SJCRH30 (cell line): ENCODE data around the gene IL10RA. TPM values are rescaled to one million over a fixed set of nuclear protein-coding genes. Genes with fewer than 3 reads are reported as not detected.
A peak's percentile ranks its signal among the peaks of the same experiment; 100 is the strongest.
"Not testable (repeated sequence)": the region's sequence is repeated elsewhere in the genome, so short reads cannot be mapped to it uniquely, and the experiment has no call there.

Source experiments
- DNase-seq, 2 experiments: peaks; one replicate each; pipeline ENCODE4 v3.0.0-alpha.2; 2015 to 2020
- H3K27ac ChIP-seq: fragments of 250-450 bp; sonication (Bioruptor Pico); 2 replicates; pipeline ENCODE4 v1.5.1; 2020; ENCODE audit warnings: mild to moderate bottlenecking, moderate library complexity
- H3K27me3 ChIP-seq: fragments of 250-450 bp; sonication (Bioruptor Pico); 2 replicates; pipeline ENCODE4 v1.5.1; 2020; ENCODE audit warnings: mild to moderate bottlenecking, moderate library complexity
- H3K36me3 ChIP-seq: fragments of 250-450 bp; sonication (Bioruptor Pico); 2 replicates; pipeline ENCODE4 v1.5.1; 2020; ENCODE audit warnings: mild to moderate bottlenecking, moderate library complexity
- H3K4me1 ChIP-seq: fragments of 250-450 bp; sonication (Bioruptor Pico); 2 replicates; pipeline ENCODE4 v1.5.1; 2020; ENCODE audit warnings: mild to moderate bottlenecking, moderate library complexity
- H3K4me3 ChIP-seq: fragments of 250-450 bp; sonication (Bioruptor Pico); 2 replicates; pipeline ENCODE4 v1.5.1; 2020; ENCODE audit warnings: mild to moderate bottlenecking, moderate library complexity
- H3K9me3 ChIP-seq: fragments of 250-450 bp; sonication (Bioruptor Pico); replicated peaks from 2 replicates; pipeline ENCODE4 v1.5.1; 2020; ENCODE audit warnings: mild to moderate bottlenecking, moderate library complexity
- total RNA-seq: library from RNA; depleted of rRNA; stranded (reverse); fragments of >200 nt; shearing (Covaris generic); gene quantifications from 2 replicates; pipeline ENCODE4 v1.2.3, GENCODE V29; 2014

Gene IL10RA
- total RNA-seq, 1 experiment from 2014 or later, result not detected

DNA sequence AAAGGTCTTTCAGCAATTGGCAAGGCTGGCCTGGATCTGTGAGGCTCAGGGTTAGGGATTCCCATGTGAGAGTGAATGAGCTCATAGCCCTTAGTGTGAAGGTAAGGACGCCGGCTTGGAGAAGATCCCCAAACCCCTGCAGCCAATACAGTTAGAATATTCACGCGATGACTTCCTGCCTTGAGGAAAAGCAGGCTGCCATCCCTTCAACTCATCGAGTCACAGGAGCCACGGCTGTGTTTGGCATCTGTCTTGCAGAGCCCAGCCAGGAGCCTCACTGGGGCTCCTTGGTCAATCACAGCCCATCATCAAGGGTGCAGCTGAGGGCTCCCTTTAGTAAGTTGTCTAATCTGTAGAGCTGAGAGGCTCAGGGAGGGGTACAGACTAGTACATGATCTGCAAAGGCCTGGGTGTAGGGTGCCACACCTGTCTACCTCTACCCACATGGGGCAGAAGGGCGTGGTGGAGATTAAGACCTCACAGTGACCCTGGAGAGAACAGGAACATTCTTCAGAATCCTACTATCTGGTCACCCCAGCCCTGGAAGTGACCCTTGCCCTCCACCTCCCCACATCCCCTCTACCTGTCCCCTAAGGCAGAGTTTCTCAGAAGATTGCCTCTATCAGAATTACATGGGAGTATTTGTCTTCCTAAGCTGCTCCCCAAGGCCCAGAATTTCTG is 18.5 kb downstream of the IL10RA start:
- Histone ChIP-seq H3K27me3 (no peaks in the 10 kb centered on the region), H3K4me3 (no peak overlapping the region), H3K36me3 (no peaks in the 10 kb centered on the region), H3K4me1 (no peaks in the 10 kb centered on the region), H3K27ac (no peak overlapping the region), H3K9me3 (no peaks in the 10 kb centered on the region)
- no peak for DNase-seq

DNA sequence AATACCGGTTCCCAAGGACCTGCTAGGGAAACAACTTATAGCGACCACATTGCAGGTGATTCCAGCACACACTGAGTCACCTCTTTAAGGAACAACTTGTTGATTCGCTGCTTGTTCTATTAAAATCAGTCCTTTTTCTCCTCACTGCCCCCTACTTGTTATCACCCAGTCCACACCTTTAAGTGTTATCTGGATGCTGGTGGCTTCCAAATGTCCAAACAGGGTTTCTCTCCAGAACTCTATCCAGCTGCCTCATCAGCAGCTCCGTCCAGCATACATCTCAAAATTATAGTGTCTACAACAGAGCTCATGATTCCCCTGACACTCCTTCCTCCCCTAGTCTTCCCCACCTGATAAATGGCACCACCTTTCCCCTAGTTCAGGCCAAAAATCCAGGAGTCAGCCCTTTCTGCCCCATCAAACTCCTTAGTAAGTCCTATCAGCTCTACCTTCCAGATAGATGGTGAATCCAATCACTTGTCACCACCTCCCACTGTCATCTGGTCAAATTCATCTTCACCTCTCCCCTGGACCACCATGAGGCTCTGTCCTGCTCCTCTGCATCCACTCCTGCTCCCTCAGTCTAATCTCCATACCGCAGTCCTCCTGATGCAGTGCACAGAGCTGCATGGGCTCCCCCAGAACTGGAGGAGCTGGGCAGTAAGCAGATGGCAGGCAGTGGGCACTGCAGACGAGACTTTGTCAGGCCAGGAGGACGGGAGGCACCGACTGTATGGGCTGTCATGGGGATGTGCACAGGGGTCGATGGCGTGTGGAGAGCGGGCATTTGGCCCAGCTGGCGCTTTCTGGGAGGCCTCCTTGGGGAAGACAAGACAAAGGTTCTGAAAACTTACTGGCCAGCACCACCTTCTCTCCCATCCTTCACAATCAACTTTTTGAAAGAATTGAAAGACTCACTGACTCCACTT is 19.3 kb downstream of the IL10RA start:
- no peaks in the 10 kb centered on the region for H3K36me3 ChIP-seq
- H3K27me3 ChIP-seq, result no peaks in the 10 kb centered on the region
- H3K9me3 ChIP-seq, result no peaks in the 10 kb centered on the region
- H3K4me3 ChIP-seq, result no peak overlapping the region
- no peak overlapping the region for H3K27ac ChIP-seq
- no peak for DNase-seq
- H3K4me1 ChIP-seq, result no peaks in the 10 kb centered on the region

DNA sequence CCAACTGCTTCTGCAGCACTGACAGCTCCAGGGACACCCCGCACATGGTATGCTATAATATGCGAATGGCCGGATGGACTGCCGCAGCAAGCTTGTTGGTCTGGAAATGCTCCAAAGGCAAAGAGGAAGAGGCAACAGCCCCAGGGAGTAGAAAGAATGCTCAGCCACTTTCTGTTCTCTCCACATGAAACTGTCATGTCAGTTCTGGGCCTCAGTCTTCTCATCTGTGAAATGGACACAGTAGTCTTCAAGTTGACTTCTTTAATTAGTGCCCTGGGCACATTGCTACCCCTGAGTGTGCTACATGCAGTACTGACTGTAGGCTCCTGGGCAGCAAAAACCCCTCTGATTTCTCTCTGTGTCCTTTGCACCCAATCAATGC is 19.9 kb downstream of the IL10RA start:
- Histone ChIP-seq H3K27ac (no peak overlapping the region), H3K9me3 (no peaks in the 10 kb centered on the region), H3K36me3 (no peaks in the 10 kb centered on the region), H3K27me3 (no peaks in the 10 kb centered on the region), H3K4me1 (no peaks in the 10 kb centered on the region), H3K4me3 (no peak overlapping the region)
- DNase-seq, result no peak

DNA sequence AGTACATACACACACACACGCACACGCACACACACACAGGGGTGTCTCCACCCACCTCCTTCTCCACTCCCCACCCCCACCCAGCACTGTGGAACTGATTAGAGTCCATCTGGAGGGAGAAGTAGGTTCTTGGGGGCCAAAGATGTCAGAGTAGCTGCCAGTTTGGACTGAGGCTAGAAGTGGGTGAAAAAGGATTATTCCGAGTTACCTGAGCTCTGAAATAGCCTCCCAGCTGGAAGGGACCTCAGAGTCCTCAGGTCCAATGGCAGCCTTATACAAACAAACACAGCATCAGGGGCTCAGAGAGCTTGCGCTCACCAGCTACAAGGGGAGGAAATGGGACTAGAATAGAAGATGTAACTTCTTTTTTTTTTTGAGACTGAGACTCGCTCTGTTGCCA is 20.8 kb downstream of the IL10RA start:
- no peaks in the 10 kb centered on the region for H3K4me1 ChIP-seq
- H3K27me3 ChIP-seq, result no peaks in the 10 kb centered on the region
- H3K36me3 ChIP-seq, result no peaks in the 10 kb centered on the region
- no peak for DNase-seq
- H3K4me3 ChIP-seq, result no peak overlapping the region
- no peaks in the 10 kb centered on the region for H3K9me3 ChIP-seq
- H3K27ac ChIP-seq, result no peak overlapping the region

DNA sequence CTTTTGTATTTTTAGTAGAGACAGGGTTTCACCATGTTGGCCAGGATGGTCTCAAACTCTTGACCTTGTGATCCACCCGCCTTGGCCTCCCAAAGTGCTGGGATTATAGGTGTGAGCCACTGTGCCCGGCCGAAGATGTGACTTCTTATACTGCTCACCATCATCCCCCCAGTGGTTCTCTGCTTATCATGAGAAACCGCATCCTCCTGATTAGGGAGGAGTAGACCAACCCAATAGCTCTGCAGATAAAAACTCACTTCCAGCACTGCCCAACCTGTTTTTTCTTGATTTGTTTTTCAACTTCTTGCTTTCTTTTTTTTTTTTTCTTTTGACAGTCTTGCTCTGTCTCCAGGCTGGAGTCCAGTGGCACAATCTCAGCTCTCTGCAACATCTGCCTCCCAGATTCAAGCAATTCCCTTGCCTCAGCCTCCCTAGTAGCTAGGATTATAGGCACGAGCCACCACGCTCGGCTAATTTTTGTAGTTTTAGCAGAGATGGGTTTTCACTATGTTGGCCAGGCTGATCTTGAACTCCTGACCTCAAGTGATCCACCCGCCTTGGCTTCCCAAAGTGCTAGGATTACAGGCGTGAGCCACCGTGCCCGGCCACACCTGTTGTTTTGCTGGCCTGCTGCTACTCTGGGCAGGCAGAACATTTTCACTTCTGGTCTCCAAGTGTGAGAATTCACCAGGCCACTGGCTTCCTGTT is 21.5 kb downstream of the IL10RA start:
- H3K4me1 ChIP-seq, H3K4me3 ChIP-seq, H3K27me3 ChIP-seq, H3K27ac ChIP-seq, H3K36me3 ChIP-seq, H3K9me3 ChIP-seq: not testable (repeated sequence)
- peak; percentile 8 to 17 for DNase-seq

DNA sequence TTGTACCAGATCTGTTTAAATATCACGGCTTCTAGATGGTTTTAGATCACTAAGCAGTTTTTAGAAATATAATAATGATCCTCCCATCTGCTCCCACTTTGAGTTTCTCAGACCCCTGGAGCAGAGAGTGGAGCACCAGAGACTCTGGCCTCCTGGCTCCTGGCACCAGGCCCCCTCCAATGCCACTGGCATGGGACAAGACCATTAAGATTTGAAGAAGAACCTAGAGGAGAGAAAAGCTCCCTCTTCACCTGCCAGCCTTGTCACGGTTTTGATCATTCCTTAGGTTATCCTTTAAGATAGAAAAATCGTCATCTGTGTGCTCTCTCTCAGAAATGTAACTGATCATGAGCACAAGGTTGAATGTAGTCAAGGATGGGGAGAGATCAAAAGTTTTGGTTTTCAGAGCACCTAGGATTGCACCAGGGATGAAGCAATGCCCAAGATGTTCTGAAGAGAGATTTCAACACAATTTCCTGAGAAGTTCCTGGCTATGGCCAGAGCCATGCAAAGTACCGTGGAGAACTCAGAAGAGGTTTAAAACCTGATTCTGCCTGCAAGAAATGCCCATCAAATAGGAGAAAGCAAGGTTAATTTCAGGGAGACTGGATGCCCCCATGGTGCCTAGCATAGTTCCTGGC is 22.2 kb downstream of the IL10RA start:
- Histone ChIP-seq H3K4me3 (no peak overlapping the region), H3K9me3 (no peaks in the 10 kb centered on the region), H3K4me1 (no peaks in the 10 kb centered on the region), H3K36me3 (no peaks in the 10 kb centered on the region), H3K27me3 (no peaks in the 10 kb centered on the region), H3K27ac (no peak overlapping the region)
- no peak for DNase-seq

DNA sequence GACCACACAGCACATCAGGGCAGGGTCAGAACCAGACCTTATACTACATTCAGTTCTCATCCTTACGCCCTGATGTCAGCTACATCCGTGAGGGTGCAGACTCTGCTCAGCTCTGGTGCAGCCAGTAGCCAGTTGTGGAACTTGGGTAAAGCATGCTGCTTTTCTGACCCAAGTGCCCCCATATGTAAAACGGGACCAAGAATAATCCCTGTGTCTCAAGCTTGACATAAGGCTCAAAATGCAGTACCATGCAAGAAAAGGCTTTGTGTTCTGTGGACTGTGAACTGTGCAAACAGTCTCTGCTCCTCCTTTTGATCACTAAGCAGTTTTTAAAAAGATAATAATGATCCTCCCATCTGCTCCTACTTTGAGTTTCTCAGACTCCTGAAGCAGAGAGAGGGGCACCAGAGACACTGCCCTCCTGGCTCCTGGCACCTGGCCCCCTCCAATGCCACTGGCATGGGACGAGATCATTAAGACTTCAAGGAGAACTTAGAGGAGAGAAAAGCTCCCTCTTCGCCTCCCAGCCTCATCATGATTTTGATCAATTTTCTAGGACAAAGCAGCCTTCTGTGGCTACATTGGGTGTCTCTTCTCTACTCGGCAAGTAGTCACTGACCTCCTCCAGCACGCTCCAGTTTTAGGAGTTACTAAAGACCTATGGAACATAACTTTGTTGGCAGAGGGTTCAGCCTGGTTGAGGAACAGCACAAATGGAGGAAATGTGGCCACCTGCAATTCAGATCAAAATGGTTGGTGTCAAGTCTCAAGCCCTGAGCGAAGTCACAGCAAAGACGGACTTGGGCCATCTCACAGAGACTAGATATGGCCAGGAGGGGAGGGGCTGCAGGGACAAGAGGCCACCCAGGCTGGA is 23.9 kb downstream of the IL10RA start:
- H3K4me3 ChIP-seq, result no peak overlapping the region
- no peaks in the 10 kb centered on the region for H3K27me3 ChIP-seq
- H3K9me3 ChIP-seq, result no peaks in the 10 kb centered on the region
- H3K4me1 ChIP-seq, result no peaks in the 10 kb centered on the region
- H3K27ac ChIP-seq, result no peak overlapping the region
- no peak for DNase-seq
- H3K36me3 ChIP-seq, result no peaks in the 10 kb centered on the region

DNA sequence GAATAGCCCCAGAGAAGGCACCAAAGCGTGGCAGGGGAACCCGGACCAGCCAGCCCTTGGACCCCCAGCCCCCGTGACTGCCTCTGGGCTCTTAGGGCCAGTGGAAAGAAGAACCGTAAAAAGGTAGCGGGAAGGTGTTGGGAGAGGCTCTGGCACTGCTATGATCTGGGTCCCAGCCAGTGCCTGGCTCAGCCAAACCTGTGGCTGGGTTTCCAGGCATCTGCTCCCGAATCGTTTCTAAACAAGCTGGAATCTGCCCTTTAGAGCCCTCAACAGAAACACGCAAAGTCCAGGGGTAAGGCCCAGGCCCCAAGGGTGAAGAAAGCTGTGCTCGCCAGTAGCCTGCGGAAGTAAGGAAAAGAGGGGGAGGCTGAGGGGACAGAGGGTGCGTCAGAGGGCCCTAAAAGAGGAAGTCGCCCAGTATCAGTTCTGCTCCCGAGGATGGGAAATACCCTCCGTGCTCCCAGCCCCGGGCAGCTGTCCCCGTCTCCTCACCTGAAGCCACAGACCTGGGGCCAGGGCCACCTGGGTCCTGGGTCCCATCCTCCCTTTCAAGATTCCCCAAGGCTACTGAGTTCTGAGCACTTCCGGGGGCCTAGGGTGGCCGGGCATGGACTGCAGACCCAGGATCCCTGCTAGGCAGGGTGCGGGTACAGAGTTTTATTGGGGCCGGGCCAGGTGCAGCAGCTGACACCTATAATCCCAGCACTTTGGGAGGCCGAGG is 24.7 kb downstream of the IL10RA start:
- DNase-seq, result no peak
- no peak overlapping the region for H3K27ac ChIP-seq

DNA sequence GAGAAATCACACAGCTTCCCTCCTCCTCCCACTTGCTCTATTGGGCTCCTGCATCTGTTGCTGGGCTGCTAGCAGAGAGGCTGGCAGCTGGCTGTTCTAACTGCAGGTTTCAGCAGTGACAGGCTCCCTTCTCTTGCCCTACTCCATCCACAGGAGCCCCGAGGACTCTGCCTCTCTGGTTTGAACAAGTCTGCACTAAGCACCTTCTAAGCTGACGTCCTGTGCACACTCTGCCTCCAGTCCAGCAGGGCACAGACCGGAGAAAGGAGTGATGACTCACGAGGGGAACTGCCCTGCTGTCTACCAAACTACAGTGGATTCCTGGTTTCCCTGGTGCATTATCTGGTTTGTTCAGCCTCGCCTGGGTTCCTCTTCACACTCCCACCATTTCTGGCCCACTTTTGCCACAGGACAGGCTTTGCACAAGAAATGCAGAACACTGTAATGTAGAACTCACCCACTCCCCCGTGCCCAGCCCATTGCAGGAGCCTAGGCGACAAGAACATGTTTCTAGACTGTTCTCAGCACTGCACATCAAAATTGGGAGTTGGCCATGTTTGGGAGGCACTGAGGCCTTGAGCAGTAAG is 26.0 kb downstream of the IL10RA start:
- Histone ChIP-seq H3K4me1 (no peaks in the 10 kb centered on the region), H3K9me3 (no peaks in the 10 kb centered on the region), H3K27ac (no peak overlapping the region), H3K4me3 (no peak overlapping the region), H3K27me3 (no peaks in the 10 kb centered on the region), H3K36me3 (no peaks in the 10 kb centered on the region)
- no peak for DNase-seq

More for the DNA sequence above, 24.7 kb downstream of the IL10RA start:
- no peaks in the 10 kb centered on the region for H3K27me3 ChIP-seq
- H3K36me3 ChIP-seq, result no peaks in the 10 kb centered on the region
- H3K9me3 ChIP-seq, result no peaks in the 10 kb centered on the region
- H3K4me1 ChIP-seq, result no peaks in the 10 kb centered on the region
- H3K4me3 ChIP-seq, result no peak overlapping the region

DNA sequence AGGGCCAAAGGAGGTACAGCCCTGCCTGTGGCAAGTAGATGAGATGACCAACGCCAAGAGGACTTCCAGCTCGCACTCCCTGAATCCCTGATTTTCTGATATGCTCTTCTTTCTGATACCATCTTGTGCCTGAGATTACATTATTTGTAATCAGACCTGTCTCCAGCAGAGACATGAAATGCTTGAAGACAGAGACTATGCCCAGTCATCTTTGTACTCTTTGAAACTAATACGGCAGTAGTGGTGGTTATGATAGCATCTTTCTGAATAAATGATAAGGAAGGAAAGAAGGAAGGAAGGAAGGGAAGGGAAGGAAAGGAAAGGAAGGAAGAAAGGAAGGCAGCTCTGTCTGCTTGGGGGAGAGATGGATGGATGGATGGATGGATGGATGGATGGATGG is 27.8 kb downstream of the IL10RA start:
- DNase-seq, result no peak
- no peaks in the 10 kb centered on the region for H3K36me3 ChIP-seq
- H3K9me3 ChIP-seq, result no peaks in the 10 kb centered on the region
- H3K4me3 ChIP-seq, result no peak overlapping the region
- no peaks in the 10 kb centered on the region for H3K27me3 ChIP-seq
- no peaks in the 10 kb centered on the region for H3K4me1 ChIP-seq
- H3K27ac ChIP-seq, result no peak overlapping the region

DNA sequence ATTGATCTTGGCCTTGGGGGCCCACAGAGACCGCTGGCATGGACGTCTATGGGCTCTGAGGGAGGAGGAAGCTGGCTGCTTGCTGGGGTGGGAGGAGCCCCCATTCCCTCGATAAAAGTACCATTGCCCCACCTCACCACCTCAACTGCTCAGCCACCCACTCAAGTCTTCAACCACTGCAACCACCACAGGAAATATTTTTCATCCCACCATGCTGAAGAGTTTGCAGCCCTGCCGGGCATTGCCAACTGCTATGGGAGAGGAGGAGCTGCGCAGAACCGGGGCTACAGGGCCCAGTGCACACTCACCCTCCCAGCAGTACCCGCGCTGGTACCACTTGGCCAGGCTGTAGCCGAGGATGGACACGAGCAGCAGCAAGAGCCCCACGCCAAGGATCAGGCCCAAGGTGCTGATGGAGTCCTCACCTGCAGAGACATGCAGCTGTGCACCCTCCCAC is 29.2 kb downstream of the IL10RA start:
- H3K27me3 ChIP-seq, result no peaks in the 10 kb centered on the region
- H3K4me1 ChIP-seq, result no peaks in the 10 kb centered on the region

DNA sequence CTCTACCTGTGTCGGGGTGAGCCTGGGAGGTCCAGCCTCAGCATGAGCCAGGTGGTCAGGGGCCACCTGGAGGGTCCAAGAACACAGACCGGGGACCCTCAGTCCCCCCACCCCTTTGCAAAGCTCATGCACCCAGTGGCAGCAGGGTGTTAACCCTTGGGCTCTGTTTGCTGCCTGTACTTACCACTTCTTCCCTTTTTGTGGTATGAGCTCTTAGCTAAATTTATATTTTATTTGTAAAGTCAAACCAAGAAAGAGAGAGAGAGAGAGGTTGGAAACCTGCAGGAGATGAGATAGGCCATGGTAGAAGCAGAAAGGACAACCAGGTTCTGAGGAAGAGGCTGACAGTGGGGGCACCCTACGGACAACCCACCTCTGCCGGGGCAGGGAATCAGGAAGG is 29.9 kb downstream of the IL10RA start:
- H3K4me1 ChIP-seq, result no peaks in the 10 kb centered on the region
- no peak overlapping the region for H3K4me3 ChIP-seq
- no peaks in the 10 kb centered on the region for H3K9me3 ChIP-seq
- H3K27me3 ChIP-seq, result no peaks in the 10 kb centered on the region
- DNase-seq, result no peak
- H3K27ac ChIP-seq, result no peak overlapping the region
- no peaks in the 10 kb centered on the region for H3K36me3 ChIP-seq

More for the DNA sequence above, 29.2 kb downstream of the IL10RA start:
- Histone ChIP-seq H3K9me3 (no peaks in the 10 kb centered on the region), H3K4me3 (no peak overlapping the region), H3K36me3 (no peaks in the 10 kb centered on the region), H3K27ac (no peak overlapping the region)
- DNase-seq, result no peak

DNA sequence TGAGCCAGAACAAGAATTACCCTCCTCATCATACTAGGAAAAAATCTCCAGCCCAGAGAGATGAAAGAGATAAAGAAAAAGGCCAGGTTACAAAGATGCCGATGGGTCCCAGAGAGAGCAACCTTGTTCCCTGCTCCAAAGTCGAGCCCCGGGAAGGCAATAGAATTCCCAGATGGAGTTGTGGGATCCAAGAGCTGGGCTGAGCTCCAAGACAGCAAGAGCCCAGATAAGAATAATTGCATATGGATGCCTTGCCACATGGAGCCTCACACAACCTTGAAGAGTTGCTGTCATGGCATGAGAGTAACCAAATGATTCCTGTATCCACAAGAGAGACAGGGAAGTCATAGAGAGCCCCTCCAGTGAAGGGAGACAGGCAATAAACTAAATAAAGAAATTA is 30.9 kb downstream of the IL10RA start:
- Histone ChIP-seq H3K9me3 (no peaks in the 10 kb centered on the region), H3K4me3 (no peak overlapping the region), H3K27me3 (no peaks in the 10 kb centered on the region), H3K36me3 (no peaks in the 10 kb centered on the region), H3K27ac (no peak overlapping the region), H3K4me1 (no peaks in the 10 kb centered on the region)
- DNase-seq, result no peak
